Measurements from ENCODE around the gene GLIS2.
A peak's percentile ranks its signal among the peaks of the same experiment; 100 is the strongest.

GLIS2 gene

DNA sequence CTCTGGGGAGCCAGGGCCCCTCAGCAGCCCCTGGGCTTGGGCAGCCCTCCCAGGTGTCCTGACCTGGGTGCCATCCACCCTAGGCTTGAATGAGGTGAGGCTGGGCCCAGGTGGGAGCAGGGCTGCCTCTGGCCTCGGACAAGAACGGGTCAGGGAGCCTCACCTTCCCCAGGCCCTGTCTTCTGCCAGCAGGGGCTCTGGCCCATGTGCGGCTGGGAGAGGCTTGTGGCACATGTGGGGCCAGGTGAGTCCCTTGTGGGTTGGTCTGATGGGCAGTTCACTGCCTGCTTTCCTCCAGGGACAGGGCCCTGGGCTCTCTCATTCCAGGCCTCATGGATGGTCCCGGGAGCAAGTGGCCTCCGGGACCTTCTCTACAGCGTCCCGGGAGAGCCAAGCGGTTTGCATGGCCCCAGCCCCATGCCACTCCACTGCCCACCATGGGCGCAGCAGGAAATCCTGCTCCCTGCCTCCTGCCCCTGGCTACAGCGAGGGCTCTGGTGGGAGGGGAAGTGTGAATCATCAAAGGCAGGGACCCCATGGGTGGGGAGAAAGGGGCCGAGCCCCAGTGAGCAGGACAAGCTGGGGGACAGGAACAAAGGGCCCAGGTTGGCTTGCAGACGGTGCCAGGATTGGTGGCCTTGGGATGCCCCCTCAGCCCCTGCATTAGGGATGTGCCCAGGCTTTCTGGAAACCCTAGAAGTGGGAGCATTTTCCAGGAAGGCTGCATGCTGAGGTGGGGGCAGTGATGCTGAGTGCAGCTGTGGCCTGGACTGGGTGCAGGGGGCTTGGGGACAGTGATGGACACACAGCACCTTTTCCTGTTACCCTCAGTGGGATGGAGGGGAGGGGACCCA lies 68.0 kb downstream of the GLIS2 start:
- TF ChIP-seq, protein P1, sequence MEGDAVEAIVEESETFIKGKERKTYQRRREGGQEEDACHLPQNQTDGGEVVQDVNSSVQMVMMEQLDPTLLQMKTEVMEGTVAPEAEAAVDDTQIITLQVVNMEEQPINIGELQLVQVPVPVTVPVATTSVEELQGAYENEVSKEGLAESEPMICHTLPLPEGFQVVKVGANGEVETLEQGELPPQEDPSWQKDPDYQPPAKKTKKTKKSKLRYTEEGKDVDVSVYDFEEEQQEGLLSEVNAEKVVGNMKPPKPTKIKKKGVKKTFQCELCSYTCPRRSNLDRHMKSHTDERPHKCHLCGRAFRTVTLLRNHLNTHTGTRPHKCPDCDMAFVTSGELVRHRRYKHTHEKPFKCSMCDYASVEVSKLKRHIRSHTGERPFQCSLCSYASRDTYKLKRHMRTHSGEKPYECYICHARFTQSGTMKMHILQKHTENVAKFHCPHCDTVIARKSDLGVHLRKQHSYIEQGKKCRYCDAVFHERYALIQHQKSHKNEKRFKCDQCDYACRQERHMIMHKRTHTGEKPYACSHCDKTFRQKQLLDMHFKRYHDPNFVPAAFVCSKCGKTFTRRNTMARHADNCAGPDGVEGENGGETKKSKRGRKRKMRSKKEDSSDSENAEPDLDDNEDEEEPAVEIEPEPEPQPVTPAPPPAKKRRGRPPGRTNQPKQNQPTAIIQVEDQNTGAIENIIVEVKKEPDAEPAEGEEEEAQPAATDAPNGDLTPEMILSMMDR (conservative IDR thresholded peaks at IDR 0.05; ENCODE audit: control insufficient read depth, insufficient read depth, low read depth, low read length): no peak
- H3K4me3 ChIP-seq (ENCODE audit: control insufficient read depth, low read depth, low read length): no peak overlapping the region
- no peak for DNase-seq (ENCODE audit: low read depth)

DNA sequence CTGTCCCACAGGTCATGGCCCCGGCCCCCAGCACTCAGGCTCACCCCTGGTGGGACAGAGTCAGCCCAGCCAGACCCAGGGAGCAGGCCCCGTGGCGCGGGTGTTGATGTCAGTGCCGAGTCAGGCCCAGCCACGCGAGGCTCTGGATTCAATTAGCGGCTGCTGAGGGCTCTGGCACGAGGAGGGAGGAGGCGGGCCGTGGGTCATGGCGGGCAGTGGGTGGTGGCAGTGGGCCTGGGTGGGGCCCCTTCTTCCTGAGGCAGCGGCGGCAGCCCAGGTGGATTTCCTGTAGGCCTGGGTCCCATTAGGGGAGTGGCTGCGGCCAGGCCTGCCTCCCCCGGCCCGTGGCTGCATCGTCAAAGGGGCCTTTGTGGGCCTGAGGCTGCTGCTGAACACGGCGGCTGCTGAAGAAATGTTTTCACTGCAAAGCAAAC lies 68.7 kb downstream of the GLIS2 start:
- DNase-seq (ENCODE audit: low read depth): peak; percentile 78
- H3K4me3 ChIP-seq (ENCODE audit: control insufficient read depth, low read depth, low read length): no peak overlapping the region
- TF ChIP-seq, protein P1 (conservative IDR thresholded peaks at IDR 0.05; ENCODE audit: control insufficient read depth, insufficient read depth, low read depth, low read length): no peak

DNA sequence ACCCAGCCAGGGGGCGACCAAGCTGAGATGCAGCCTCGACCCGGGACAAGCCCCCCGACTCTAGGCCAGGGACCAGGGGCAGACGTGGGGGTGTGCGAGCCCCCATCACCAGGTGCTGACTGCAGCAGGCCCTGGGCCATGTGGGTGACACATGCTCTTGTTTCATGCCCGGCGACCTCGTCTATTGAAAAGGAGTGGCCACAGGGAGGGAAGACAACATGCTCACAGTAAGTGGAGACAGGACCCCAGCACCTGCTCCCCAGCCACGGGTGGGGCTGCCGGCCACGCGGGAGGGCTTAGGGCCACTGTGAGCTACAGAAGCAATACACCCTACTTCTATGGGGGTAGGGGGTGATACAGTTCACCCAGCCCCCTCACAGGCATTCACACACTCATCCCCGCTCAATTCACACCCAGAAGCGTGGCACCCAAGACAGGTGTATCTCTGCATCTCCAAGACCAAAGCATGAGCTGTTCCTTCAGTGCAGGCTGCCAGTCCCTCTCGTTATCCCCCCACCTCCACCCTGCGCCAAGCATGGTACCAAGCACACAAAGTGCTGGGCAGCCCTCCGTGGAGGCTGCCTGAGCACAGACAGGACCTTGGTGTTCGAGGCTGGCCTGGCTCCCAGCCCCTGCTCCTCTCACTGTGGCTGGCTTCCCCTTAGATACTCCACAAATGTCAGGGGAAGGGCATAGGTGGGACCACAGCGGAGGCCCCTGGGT lies 69.4 kb downstream of the GLIS2 start:
- TF ChIP-seq, protein P1 (conservative IDR thresholded peaks at IDR 0.05; ENCODE audit: control insufficient read depth, insufficient read depth, low read depth, low read length): no peak
- no peak overlapping the region for H3K4me3 ChIP-seq (ENCODE audit: control insufficient read depth, low read depth, low read length)
- DNase-seq (ENCODE audit: low read depth): peak; percentile 45

DNA sequence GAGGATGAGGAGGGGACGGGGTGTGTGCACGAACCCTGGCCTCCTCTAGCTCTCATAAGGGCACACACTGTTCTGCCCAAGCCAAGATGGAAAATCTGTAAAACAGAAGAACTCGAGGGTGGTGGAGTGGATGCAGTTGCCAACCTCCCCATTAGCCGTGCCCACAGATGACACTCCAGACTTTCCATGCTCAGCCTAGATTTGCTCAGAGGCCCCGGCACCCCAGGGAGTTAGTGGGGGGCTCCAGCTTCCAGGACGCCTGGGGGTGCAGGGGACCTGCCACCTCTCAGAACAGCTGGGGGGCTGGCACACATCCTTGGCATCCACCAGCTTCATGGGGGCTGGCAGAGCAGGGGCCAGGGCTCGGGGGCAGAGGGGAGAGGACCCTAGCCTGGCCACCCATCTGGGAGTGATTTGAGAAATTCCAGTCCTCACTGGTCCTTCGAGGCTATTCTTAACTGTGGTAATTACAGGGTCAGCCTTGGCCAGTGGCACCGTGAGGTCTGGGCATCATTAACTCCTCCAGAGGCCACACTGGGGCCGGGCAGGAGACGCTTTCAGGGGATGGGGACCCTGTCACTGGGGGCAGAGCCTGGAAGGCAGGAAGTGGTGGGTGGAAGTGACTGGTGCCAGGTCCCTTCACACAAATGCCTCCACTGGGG lies 70.1 kb downstream of the GLIS2 start:
- no peak for DNase-seq (ENCODE audit: low read depth)
- TF ChIP-seq, protein P1 (conservative IDR thresholded peaks at IDR 0.05; ENCODE audit: control insufficient read depth, insufficient read depth, low read depth, low read length): no peak

DNA sequence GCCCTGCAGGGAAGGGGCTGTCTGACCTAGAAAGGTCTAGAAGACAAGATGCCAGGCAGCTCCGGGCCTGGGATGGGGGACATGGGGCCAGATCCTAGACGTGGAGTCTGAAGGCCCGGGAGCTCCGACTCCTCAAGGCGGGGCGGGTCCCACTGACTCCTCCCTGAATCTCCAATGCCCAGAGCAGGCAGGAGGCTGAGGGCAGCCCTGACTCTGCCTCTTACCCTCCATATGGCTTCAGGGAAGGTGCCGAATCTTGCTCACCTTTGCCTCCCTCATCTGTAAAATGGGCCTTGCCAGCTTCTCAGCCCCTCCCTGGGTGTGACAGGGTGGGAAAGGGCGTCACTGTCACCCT lies 70.6 kb downstream of the GLIS2 start:
- no peak overlapping the region for H3K4me3 ChIP-seq (ENCODE audit: control insufficient read depth, low read depth, low read length)
- TF ChIP-seq, protein P1 (conservative IDR thresholded peaks at IDR 0.05; ENCODE audit: control insufficient read depth, insufficient read depth, low read depth, low read length): no peak
- peak; percentile 58 for DNase-seq (ENCODE audit: low read depth)

More for the DNA sequence above, 70.1 kb downstream of the GLIS2 start:
- no peak overlapping the region for H3K4me3 ChIP-seq (ENCODE audit: control insufficient read depth, low read depth, low read length)

DNA sequence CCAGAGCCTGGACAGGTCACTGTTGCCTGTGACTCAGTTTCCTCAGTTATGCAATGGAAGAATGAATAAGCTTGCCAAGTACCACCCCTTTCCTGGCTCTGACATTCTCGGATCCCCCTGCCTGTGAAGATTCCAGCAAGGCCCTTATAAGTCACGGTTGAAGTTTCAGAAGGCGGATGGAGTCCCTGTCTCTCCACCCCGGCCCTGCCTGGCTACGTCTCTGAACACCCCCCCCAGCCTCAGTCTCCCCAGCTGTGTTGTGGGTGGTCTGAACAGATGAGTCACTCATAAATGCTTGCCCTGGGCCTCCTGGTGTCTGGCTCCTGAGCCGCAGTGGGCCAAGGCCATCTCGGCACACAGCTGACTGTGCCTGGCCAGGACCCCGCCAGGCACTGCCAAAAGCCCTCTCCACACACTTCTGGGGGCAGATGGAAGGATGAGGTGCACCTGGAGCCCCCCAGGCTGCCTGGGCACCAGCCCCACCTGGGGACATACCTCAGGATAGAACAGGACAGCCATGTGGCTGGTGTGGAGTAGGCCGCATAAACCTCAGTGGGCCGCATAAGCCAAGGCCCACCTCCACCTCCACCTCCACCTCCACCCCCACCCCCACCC lies 71.2 kb downstream of the GLIS2 start:
- H3K4me3 ChIP-seq (ENCODE audit: control insufficient read depth, low read depth, low read length): no peak overlapping the region
- TF ChIP-seq, protein P1 (conservative IDR thresholded peaks at IDR 0.05; ENCODE audit: control insufficient read depth, insufficient read depth, low read depth, low read length): no peak
- peak; percentile 70 for DNase-seq (ENCODE audit: low read depth)

All from fibroblast of mammary gland (primary cell).